Stimulated activated naive CD4-positive, alpha-beta T cell treated with Interleukin-2 at 50 U/mL for 16 hours (primary cell): ENCODE results near the gene SLC6A17.

Experiments used
- DNase-seq: peaks from one replicate; lab custom pipeline; 2025; lab: John Stamatoyannopoulos, UW

Gene SLC6A17

DNA sequence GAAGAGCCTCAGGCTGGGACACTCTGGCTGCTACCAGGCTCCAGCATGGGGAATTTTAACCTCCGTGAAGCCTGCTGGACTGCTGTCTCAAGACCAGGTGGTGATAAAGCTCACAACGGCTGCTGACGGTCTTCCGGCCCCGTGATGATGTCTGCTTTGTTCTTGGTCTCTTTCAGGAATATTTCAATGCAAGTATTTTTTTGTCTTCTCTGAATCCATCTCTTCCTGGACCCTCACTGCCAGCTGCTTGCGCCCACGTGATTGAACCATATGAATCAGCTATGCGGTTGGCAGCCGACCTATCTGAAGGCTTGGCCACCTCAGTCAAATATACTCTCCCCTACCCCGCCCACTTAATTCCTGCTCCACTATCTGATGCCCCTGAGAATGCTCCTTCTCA is 14.6 kb upstream of the SLC6A17 start:
- DNase-seq = no peak

DNA sequence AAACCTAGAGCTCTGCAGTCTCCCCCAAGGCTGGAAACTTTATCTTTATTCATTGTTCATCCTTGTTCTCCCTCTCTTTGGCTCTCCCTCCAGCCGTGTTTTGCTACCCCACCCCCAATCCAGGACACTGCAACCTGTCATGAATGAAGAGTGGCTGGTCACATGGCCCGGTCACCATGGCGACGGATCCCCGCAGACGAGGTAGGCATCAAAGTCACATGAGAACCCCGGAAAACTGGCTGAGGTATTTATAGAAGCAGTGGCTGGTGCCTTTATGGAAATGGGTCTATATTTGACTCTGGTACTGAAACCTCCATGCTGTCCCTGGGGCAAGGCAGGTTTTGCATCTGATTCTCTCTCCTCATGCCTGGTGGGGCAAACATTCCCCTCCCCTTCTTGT is 13.4 kb upstream of the SLC6A17 start:
- no peak for DNase-seq

DNA sequence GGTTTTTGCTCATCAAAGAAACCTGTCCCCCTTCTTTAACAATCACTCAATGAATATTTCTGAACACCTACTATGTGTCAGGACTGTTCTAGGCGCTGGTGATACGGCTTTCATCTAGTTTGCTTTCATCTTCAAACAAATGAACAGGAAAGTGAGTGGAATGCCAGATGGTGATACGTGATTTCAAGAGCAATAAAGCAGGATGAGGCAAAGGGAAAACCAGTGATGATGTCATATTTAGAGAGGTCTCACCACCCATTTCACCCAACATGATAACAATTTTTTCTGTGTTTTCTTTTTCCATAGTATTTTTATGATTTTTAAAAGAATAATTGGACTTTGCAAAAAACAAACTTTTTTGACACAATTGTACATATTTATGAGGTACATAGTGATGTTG is 11.3 kb upstream of the SLC6A17 start:
- DNase-seq = no peak

DNA sequence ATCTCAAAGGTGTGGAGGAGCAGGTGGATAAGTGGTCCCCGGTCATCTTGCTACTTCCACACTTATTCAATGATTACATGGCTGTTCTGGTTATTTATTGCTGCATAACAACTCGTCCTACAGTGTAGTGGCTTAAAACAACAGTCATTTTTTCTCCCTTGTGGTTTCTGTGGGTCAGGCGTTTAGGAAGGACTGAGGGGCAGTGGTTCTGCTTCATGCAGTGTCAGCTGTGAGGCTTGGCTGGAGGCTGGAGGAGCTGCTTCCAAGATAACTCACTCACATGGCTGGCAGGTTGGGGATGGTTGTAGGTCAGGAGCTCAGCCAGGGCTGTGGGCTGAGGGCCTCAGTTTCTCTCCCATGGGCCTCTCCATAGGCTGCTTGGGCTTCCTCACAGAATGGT is 5.9 kb upstream of the SLC6A17 start:
- DNase-seq = no peak

DNA sequence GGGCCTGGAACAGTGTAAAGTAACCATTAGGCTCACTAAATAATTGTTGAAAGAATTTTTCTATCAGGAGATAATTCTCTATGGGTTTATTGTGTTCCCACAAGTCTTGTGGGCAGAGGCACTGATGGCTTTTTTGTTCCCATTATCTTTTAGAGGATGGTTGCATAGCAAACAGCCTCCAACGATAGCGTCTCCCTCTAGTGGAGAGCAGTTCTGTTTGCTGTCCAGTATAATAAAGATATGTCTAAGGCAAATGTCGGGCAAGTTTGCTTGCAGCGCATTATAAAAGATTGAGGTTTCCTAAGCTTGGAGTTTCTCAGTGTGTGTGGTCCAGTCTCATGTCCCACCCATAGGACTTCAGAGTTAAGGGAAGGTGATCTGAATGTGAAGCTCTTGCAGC is 1.3 kb upstream of the SLC6A17 start:
- no peak for DNase-seq

DNA sequence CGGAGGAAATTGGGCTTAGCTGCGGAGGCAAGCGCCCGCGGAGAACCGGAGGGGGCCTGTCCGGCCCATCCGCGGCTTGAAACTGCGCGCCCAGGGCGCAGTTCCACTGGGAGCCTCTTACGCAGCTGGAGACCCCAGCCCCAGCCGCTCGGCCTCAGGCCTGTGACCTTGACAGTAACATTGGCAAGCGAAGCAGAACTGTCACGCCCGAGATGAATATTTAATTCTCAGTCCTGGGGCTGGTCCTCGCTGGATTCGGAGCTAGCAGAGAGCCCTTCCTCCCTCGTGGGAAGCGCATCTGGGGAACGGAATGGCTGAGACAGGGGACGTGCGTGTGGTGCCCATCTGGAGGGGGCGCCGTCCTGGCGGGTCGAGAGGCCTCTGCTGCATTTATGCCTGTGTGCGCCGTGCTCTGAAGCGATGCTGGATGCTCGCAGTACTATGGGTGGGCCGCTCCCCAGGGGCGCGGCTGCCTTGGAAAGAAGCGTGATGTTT is 928 bp downstream of the SLC6A17 start:
- DNase-seq = no peak

DNA sequence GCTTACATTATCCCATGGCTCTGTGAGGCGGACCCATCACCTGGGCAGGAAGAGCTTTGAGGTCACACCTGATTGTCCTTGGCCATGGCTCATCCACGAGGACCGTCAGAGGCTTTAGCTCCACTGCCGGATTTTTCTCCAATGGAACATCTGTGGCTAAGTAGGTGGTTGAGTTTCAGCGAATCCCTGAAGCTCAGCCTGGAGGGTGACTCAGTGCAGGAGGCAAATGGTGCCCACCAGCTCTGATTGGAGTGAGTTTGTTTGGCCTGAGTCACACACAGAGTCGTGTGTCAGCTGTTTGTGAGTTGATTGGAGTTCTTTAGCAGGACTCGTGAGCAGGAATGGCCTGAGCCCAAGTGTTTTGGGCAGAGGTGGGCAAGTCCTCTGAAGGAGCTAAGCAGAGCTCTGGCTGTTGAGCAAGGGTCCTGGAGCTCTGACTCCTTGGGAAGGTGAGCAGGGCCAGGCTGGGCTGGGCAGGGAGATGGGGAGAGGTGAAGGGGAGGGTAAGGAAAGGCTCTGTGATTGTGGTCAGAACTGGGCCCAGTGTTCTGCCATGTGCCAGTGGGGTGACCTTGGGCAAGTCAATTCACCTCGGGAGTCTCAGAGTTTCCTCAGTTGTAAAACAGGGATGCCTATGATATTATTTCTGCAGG is 2.0 kb downstream of the SLC6A17 start:
- DNase-seq = no peak

DNA sequence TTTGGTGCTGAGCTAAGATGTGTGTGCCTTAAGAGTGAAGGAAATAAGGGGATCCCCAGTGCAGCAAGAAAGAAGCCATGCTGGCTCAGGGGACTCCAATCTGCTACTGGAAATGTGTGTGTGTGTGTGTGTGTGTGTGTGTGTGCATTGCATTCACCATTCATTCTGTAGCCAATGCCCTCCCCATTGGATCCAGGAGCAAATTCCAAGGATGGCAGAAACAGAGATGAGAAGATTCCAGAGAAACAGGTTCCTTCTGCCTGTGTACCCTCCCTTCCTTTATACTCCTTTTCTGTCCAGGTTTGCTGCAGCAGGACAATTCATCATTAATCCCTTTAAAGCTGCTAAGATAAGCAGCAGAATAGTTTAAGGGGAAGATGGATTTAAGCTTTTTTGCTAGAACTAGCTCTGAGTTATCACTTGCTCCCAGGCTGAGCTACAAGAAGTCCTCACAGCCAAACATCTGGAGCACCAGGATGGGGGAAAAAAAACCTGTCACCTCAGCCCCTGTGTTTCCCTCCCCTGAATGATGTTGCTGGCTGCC is 3.2 kb downstream of the SLC6A17 start:
- no peak for DNase-seq

DNA sequence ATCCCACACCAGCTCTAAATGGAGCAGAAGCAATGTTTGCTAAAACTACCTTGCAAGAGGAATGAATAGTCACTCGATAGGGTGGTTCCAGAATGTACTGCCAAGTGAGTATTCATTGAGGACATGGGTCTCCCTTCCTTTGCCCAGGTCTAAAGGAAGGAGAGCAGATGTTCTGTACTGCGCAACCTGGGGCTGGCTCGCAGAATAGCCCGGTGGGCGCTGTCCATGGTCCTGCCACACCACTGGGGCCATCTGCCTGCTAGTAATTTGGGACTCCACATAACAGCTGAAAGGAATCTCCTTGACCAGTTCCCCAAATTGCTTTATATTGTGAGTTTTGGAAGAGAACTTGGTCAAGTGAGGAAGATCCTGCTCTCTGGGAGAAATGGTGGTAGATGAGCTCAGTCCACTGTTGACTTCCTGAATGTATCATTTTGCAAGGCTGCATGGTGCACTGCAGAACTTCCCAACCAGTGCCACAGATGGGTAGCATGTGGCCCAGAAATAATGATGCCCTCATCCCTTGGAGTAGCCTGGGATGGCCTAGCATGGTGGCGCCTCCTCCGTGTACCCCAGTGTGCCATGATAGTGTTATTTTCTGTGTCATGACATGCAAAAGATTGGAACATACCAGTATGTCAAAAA is 5.7 kb downstream of the SLC6A17 start:
- no peak for DNase-seq

DNA sequence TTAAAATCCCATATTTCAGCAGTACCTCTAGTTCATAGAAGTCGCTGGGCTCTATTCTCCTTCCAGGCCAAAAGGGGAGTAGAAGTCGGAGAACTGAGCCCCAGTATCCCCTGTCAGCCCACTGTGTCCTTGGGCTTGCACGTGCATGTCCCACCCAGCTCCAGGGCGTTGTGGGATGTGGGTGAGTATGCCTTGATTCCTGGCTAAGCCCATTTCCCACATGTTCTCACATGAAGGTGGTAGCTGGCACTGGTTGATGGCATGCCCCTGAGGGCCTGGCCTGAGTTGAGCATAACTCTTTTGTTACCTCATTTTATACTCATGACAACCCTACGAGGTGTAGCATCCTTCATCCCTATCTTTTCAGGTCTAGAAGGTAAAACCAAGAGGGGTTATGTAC is 8.0 kb downstream of the SLC6A17 start:
- DNase-seq = no peak

DNA sequence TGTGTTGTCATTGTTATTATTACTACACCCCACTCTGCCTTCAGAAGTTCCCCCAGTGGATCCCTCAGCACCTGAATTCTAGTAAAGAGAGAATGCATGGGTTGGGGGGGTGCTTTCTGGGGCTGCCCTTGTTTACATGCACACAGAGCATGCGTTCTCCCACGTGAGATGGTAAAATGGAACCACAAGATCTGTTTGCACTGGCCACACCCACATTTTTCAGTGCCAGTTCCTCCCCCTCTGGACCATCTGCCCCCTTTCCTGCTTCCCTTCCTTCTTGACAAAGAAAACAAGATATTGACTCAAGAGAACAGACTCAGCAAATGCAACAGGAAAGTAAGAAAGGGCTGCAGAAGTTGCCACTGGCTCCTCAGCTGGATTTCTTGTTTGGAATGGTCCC is 8.9 kb downstream of the SLC6A17 start:
- no peak for DNase-seq

DNA sequence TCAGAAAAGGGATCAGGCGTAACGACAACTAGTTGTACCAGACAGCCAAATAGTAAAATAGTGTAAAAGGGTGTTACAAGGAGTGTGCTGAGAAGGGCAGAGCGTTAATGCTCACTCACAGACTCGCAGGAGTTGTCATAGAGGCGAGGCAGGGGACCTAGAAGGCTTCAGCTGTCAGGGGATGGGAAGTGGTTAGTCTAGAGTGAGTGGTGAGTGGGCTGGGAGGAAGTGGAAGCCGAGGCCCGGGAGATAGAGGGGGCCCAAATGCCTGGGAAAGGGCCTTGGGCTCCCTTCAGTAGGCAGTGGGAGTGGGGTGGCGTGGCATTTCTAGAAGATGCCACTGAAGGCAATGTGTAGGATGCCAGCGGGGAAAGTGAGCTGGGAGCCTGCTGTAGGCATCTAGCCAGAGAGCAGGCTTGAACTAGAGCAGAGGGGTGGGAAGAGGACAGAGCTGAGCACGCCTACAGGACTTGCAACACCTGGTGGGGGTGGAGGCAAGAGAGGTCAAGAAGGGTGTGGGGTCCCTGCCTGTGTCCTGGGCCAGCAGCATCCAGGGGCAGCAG is 10.3 kb downstream of the SLC6A17 start:
- DNase-seq = no peak

DNA sequence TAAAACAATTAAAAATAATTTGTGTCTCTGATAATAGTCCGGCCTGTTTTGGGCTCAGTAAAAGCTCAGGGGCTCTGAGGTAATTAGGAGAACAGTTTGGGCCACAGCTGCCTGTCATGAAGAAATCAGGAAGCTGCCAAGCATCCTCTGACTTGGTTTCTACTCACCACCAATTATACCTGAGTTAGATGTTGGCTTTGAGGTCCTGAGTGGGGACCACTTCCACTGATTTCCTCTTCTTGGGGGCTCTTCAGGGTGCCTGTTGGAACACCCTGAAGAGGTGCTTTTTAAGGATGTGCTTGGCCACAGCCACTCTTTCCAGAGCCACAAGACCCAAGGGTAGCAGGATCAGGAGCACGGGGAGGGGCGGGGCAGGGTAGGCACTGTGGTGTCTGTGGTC is 10.9 kb downstream of the SLC6A17 start:
- no peak for DNase-seq

DNA sequence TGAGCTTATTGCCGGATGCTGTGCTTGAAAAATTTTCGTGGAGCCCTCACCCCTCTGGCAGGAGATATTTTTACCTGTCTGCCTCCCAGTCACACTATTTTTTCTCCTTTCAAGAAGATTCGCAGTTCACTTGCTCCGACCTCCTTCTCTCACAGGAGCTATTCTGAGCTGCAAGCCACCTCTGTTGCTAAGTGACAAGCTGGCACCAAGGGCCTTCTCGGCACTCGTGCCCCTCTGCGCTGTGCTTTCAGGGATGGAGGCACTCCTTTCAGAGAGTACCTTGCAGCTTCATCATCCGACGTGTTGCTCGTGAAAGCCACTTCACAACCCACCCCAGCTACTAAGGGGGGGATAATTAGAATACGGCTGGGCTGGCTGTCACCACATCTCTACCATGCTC is 11.6 kb downstream of the SLC6A17 start:
- DNase-seq = no peak

DNA sequence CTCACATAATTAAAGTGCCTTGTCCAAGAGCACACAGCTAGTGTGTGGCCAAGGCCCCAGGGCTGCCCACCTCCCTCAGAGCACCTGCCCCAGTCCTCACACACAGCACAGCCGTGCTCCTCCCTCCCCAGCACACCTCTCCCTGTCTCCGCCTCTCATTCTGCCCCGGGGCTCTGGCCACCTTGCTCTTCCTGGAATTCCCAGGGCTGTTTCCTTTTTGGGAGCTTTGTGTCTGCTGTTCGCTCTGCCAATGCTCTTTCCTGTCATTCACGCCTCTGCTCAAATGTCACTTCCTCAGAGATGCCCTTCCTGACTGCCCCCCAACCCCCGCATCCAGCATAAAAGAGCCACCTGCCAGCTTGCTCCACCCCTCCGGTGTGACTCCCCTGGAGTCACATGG is 13.3 kb downstream of the SLC6A17 start:
- DNase-seq = no peak

DNA sequence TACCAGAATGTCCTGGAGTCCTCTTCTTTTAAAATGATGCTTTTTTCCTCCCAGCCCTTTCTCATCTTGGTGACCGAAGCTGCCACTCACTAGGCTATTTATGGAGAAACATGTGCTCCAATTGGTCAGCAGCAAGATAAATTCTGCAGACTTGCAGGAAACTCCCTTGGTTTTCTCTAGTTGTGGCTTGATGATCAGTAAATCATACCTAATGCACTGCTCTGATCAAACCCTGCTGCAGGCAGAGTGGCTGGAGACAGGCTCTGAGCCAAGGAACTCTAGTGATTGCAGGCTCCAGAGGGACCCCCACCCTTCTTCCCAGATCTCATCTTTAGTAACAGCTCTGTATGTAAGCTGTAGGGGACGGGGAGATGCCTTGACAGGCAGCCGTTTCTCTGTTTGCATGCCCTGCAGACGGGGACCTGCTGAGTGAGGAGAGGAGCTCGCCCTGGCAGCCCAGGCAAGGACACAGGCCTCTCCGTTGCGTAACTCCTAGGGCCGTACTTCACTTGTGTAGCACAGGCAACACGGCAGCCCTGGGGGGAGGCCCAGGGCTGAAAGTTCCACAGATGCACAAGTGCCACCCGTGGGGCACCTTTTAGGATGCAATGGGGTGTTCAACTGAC is 14.5 kb downstream of the SLC6A17 start:
- DNase-seq = no peak

DNA sequence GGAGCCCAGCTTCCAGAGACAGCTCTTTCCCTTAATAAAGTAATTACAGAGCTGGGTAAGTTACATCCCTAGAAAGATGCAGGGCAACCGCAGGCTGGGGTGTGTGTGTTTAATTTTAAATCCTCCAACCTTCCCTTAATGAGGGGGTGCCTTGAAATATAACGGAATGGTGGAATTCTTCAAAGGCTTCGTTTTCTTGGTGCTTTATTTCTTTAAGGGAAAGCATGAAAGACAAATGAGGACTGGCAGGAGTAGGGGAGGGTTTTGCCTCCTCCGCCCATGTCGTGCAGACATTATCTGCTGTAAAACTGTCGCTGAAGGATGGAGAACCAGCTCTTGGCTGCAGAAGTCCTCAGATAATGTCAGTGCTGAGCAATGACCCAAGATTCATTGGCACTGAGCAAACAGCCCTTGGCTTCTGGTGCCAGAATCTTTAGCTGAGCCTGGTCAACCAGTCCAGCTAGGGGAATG is 15.5 kb downstream of the SLC6A17 start:
- DNase-seq = no peak

DNA sequence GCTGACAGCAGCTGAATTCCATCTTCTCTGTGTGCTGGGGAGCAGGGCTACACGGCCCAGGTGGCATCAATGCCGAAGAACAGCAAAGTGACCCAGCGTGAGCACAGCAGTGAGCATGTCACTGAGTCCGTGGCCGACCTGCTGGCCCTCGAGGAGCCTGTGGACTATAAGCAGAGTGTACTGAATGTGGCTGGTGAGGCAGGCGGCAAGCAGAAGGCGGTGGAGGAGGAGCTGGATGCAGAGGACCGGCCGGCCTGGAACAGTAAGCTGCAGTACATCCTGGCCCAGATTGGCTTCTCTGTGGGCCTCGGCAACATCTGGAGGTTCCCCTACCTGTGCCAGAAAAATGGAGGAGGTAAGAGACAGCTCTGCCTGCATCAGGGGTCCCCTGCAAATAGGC is 16.6 kb downstream of the SLC6A17 start:
- DNase-seq = no peak

DNA sequence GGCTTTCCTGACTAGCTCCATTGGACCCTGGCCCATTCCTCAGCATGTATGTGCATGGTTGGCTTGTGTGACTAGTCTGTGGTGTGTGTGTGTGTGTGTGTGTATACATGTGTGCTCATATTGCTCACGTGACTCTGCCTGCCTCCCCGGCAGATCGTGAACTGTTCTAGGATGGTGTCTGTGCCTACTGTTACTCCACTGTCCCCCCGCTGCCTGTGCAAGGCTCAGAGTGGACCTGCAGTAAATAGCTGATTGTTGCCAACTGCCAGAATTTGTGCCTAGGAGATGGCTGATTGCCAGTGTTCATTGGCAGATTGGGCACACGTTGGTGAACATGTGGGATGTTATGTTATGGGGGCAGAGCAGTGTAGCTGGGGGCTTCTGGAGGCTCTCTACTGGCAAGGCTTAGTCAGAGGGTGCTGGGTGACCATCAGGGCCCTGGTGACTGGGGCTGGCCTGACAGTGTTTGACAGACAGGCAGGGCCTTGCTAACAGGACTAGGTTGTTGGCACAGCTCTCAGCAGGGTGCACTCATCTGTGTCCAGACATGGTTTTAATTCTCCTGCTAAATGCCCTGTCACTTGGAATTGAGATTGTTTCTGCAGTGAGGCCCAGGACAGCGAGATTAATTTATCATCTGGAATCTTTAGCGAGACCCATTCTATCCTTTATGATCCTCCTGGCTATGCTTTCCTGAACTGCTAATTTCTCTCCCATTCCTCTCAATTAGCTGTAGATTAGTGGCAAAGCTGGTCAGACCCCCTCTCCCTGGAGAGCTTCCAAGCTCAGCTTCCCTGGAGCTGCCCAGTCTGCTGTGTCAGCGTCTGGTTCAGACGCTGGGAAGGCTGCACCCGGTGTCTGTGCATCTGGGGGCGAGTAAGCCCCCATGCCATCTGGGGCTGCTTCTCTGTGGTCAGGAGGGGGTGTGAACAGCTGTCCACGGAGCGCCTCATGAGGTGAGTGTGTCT is 20.8 kb downstream of the SLC6A17 start:
- no peak for DNase-seq

DNA sequence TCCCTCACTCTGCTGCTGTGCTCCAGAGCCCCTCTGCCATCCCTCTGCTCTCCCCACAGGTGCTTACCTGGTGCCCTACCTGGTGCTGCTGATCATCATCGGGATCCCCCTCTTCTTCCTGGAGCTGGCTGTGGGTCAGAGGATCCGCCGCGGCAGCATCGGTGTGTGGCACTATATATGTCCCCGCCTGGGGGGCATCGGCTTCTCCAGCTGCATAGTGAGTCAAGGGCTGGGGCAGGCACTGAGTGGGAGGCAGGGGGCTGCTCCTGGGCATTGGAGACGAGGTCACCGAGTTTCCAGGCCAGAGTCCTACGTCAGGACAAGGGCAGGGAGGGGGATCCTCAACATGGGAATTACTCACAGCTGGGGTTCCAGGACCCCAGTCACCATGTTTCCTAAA is 21.7 kb downstream of the SLC6A17 start:
- no peak for DNase-seq

DNA sequence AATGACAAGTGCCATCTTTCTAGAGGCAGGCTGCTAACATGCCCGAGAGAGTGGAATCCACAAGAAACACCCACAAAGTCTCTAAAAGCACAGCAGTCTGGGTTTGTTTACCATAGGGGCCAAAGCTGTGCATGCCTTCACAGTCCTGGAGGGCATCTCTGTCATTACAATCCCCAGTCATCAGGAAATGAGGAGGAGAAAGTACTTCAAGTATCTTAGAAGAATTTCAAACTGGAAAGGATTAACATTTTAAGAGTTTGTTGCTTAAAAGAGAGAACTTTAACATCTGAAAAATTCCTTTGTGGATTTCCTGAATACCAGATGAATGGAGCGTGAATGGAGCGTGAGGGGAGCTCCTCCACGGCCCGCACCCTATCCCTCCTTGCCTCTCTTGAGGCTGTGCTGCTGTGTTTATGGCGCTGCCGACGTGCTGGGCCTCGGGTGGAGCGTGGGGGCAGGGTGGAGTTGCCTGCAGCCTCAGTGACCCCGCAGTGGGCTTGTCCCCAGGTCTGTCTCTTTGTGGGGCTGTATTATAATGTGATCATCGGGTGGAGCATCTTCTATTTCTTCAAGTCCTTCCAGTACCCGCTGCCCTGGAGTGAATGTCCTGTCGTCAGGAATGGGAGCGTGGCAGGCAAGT is 23.3 kb downstream of the SLC6A17 start:
- DNase-seq = no peak
